HCT116 (cell line): ENCODE data around the gene CPEB2. TPM values are rescaled to one million over a fixed set of nuclear protein-coding genes. Genes with fewer than 3 reads are reported as not detected.

Experiments
- ATAC-seq: fragments of 200-7000 bp; cut with Tn5 transposase; 2 replicates; pipeline ENCODE4 v1.9.1; 2020; ENCODE audit warnings: mild to moderate bottlenecking, moderate library complexity
- BruUV-seq: library from RNA; stranded (reverse); fragments of 400-500 nt; replicated peaks from 2 replicates; lab custom pipeline; 2021; lab: Mats Ljungman, UMichigan
- CTCF ChIA-PET: fragments of 300-600 bp; sonication (Branson Sonifier 250); formaldehyde crosslinking; loops from one replicate; lab custom pipeline; 2021; ENCODE audit warnings: antibody characterized with exemption; lab: Charles Lee
- POLR2A ChIA-PET: fragments of 300-600, 350-600 bp; sonication (Branson Sonifier 250); formaldehyde crosslinking; loops from one replicate; lab custom pipeline; 2021; ENCODE audit warnings: antibody characterized with exemption; lab: Charles Lee
- RAD21 ChIA-PET, 2 experiments: fragments of 300-600 bp; sonication (Branson Sonifier 250); formaldehyde crosslinking; loops; one replicate each; lab custom pipeline; 2023; ENCODE audit warnings: low total read pairs in 2 of 2; ENCODE audit not compliant: uncharacterized antibody in 2 of 2, unreplicated experiment in 2 of 2, low non-redundant PET in 1 of 2; lab: Charles Lee
- DNase-seq: peaks from one replicate; pipeline ENCODE4 v3.0.0-alpha.2; 2010; ENCODE audit warnings: low read depth, low spot score
- H2AFZ ChIP-seq: fragments of 200-600 bp; shearing (Covaris generic), sonication (generic); 2 replicates; pipeline ENCODE4 v1.6.1; 2017; ENCODE audit warnings: low read depth, mixed run types, mixed read lengths, antibody characterized with exemption, low read length; ENCODE audit not compliant: poor library complexity, severe bottlenecking
- H3K27ac ChIP-seq: 2 replicates; pipeline ENCODE4 v1.5.1; 2012; ENCODE audit warnings: low read depth, low read length
- H3K27me3 ChIP-seq: fragments of 200-600 bp; sonication (generic); 2 replicates; pipeline ENCODE4 v1.6.1; 2016; ENCODE audit warnings: mixed run types, low read length, mixed read lengths; ENCODE audit not compliant: insufficient read depth
- H3K36me3 ChIP-seq, 2 experiments: fragments of 200-500 bp in 1 of 2; fragments of 200-600 bp in 1 of 2; sonication (Bioruptor generic) in 1 of 2; sonication (generic) in 1 of 2; 2 replicates each; pipeline versions ENCODE4 v1.5.1 to v1.6.1; 2014 to 2016; ENCODE audit warnings: low read length in 2 of 2, inconsistent platforms in 1 of 2, mixed read lengths in 1 of 2, mixed run types in 1 of 2; ENCODE audit not compliant: insufficient read depth in 2 of 2, control insufficient read depth in 1 of 2
- H3K4me1 ChIP-seq, 2 experiments: fragments of 200-600 bp in 1 of 2; sonication (generic) in 1 of 2; 2 replicates each; pipeline versions ENCODE4 v1.5.1 to v1.6.1; 2012 to 2017; ENCODE audit warnings: low read length in 2 of 2, inconsistent platforms in 1 of 2, mild to moderate bottlenecking in 1 of 2, mixed read lengths in 1 of 2, mixed run types in 1 of 2, moderate library complexity in 1 of 2; ENCODE audit not compliant: insufficient read depth in 2 of 2, control insufficient read depth in 1 of 2
- H3K4me2 ChIP-seq: fragments of 200-600 bp; sonication (generic); 2 replicates; pipeline ENCODE4 v1.6.1; 2017; ENCODE audit warnings: mixed run types, low read length, mixed read lengths
- H3K4me3 ChIP-seq, 2 experiments: fragments of 200-600 bp in 1 of 2; sonication (generic) in 1 of 2; replicated peaks in 1 of 2; 2 replicates each; pipeline ENCODE4 v1.5.1; 2011 to 2016; ENCODE audit warnings: low read length in 2 of 2, control low read depth in 1 of 2, low read depth in 1 of 2, mild to moderate bottlenecking in 1 of 2, mixed read lengths in 1 of 2, mixed run types in 1 of 2
- H3K79me2 ChIP-seq: fragments of 200-600 bp; sonication (generic); 2 replicates; pipeline ENCODE4 v1.6.1; 2017; ENCODE audit warnings: mild to moderate bottlenecking, mixed run types, low read length, moderate library complexity, mixed read lengths; ENCODE audit not compliant: insufficient read depth
- H3K9ac ChIP-seq: fragments of 200-600 bp; sonication (generic); 2 replicates; pipeline ENCODE4 v1.6.1; 2016; ENCODE audit warnings: low read length, mixed read lengths
- H3K9me2 ChIP-seq: fragments of 200-600 bp; sonication (generic), shearing (Covaris generic); 2 replicates; pipeline ENCODE4 v1.6.1; 2017; ENCODE audit warnings: mixed run types, mild to moderate bottlenecking, moderate library complexity; ENCODE audit not compliant: insufficient read depth
- H3K9me3 ChIP-seq, 2 experiments: fragments of 200-500 bp in 1 of 2; fragments of 200-600 bp in 1 of 2; sonication (Bioruptor generic) in 1 of 2; sonication (generic) in 1 of 2; 2 replicates each; pipeline ENCODE4 v1.6.1; 2014 to 2017; ENCODE audit warnings: low read length in 2 of 2, mixed read lengths in 2 of 2, inconsistent platforms in 1 of 2, low read depth in 1 of 2, mild to moderate bottlenecking in 1 of 2, mixed run types in 1 of 2, moderate library complexity in 1 of 2; ENCODE audit not compliant: control insufficient read depth in 1 of 2, insufficient read depth in 1 of 2
- H4K20me1 ChIP-seq: fragments of 200-600 bp; sonication (generic), shearing (Covaris generic); 2 replicates; pipeline ENCODE4 v1.6.1; 2017; ENCODE audit warnings: mixed run types, mild to moderate bottlenecking, moderate library complexity; ENCODE audit not compliant: insufficient read depth
- CEBPB ChIP-seq: IDR thresholded peaks from 2 replicates; pipeline ENCODE4 v1.6.1; 2012; ENCODE audit warnings: low read depth
- CTCF ChIP-seq, 3 experiments: fragments of 200-600 bp in 1 of 3; sonication (generic) in 1 of 3; IDR thresholded peaks in 2 of 3; conservative IDR thresholded peaks in 1 of 3; 2 replicates each; pipeline ENCODE4 v1.5.1; 2012 to 2017; ENCODE audit warnings: low read depth in 2 of 3, low read length in 2 of 3, antibody characterized with exemption in 1 of 3, borderline replicate concordance in 1 of 3, control low read depth in 1 of 3, mild to moderate bottlenecking in 1 of 3, mixed read lengths in 1 of 3, mixed run types in 1 of 3, moderate library complexity in 1 of 3; ENCODE audit not compliant: insufficient read depth in 1 of 3
- EGR1 ChIP-seq: IDR thresholded peaks from 2 replicates; pipeline ENCODE4 v1.6.1; 2012; ENCODE audit warnings: low read depth
- EZH2phosphoT487 ChIP-seq: fragments of 200-600 bp; IDR thresholded peaks from 2 replicates; pipeline ENCODE4 v1.6.1; 2018; ENCODE audit warnings: antibody characterized with exemption, borderline replicate concordance
- FOSL1 ChIP-seq: IDR thresholded peaks from 2 replicates; pipeline ENCODE4 v1.6.1; 2012; ENCODE audit warnings: low read depth
- POLR2AphosphoS5 ChIP-seq: IDR thresholded peaks from 2 replicates; pipeline ENCODE4 v1.6.1; 2011; ENCODE audit warnings: mild to moderate bottlenecking, low read depth, low read length, moderate library complexity
- SP1 ChIP-seq: IDR thresholded peaks from 2 replicates; pipeline ENCODE4 v1.6.1; 2012; ENCODE audit warnings: low read depth
- YY1 ChIP-seq: IDR thresholded peaks from 2 replicates; pipeline ENCODE4 v1.6.1; 2011; ENCODE audit warnings: low read length, low read depth, moderate library complexity, mild to moderate bottlenecking; ENCODE audit not compliant: insufficient replicate concordance; ENCODE audit errors: extremely low read depth
- ZBTB33 ChIP-seq: IDR thresholded peaks from 2 replicates; pipeline ENCODE4 v1.6.1; 2011; ENCODE audit warnings: mild to moderate bottlenecking, low read length, moderate library complexity; ENCODE audit not compliant: insufficient replicate concordance; ENCODE audit errors: extremely low read depth
- intact Hi-C: fragments of 100-400 bp; cut with micrococcal nuclease; formaldehyde crosslinking; loops from 2 replicates; pipeline ENCODE4 v1.10.0; 2022
- total RNA-seq: library from RNA; stranded (reverse); gene quantifications from one replicate; pipeline ENCODE4 v1.2.1, GENCODE V29; 2021; ENCODE audit not compliant: unreplicated experiment

The CPEB2 gene
- total RNA-seq, 1 experiment from 2014 or later, result 1.3 TPM

- H3K27ac ChIP-seq, result no peak overlapping the region
- no peaks in the 10 kb centered on the region for H4K20me1 ChIP-seq
- no peaks in the 10 kb centered on the region for H3K9me2 ChIP-seq
- no peaks in the 10 kb centered on the region for H3K4me1 ChIP-seq
- H2AFZ ChIP-seq, result no peak overlapping the region
- H3K4me3 ChIP-seq, result no peak overlapping the region
- ChIA-PET POLR2A (no interaction called here), RAD21 (no interaction called here), CTCF (no interaction called here)
- DNase-seq (no peak), ATAC-seq (no peak)
- no TSS peak for BruUV-seq
- intact Hi-C loops, result no loop called here
- H3K27me3 ChIP-seq, result no peaks in the 10 kb centered on the region
- no peak overlapping the region for H3K4me2 ChIP-seq
- H3K9me3 ChIP-seq, result no peaks in the 10 kb centered on the region
- H3K79me2 ChIP-seq, result no peaks in the 10 kb centered on the region
- H3K9ac ChIP-seq, result no peak overlapping the region
- TF ChIP-seq ZBTB33 (no peak), SP1 (no peak), EGR1 (no peak), YY1 (no peak), CTCF (IDR thresholded peaks at IDR 0.05 in 2 of 3, conservative IDR thresholded peaks at IDR 0.05 in 1 of 3; ENCODE audit: borderline replicate concordance in 1 of 3, insufficient read depth in 1 of 3, low read depth in 2 of 3, low read length in 2 of 3) (no peak), CEBPB (no peak), EZH2phosphoT487 (no peak), POLR2AphosphoS5 (no peak), FOSL1 (no peak)
- H3K36me3 ChIP-seq, result no peaks in the 10 kb centered on the region
Observed at GRCh38 chr4:15018361-15018760, 16.1 kb downstream of the CPEB2 start.
